Progenitor cell of endocrine pancreas (in vitro differentiated cells): ENCODE measurements around the gene EVA1C. TPM values are rescaled to one million over a fixed set of nuclear protein-coding genes. Genes with fewer than 3 reads are reported as not detected.

Source experiments
- DNase-seq: peaks from one replicate; pipeline ENCODE4 v3.0.0; 2021; ENCODE audit warnings: low spot score; ENCODE audit not compliant: unreplicated experiment
- H3K27ac Mint-ChIP-seq: 2 replicates; pipeline ENCODE4 v1.8.0; 2021; ENCODE audit warnings: mild to moderate bottlenecking, moderate library complexity, mixed read lengths
- H3K27me3 Mint-ChIP-seq: 2 replicates; pipeline ENCODE4 v1.8.0; 2021; ENCODE audit warnings: mixed read lengths
- H3K36me3 Mint-ChIP-seq: 2 replicates; pipeline ENCODE4 v1.8.0; 2022; ENCODE audit warnings: mixed read lengths; ENCODE audit not compliant: insufficient read depth
- H3K4me1 Mint-ChIP-seq: 2 replicates; pipeline ENCODE4 v1.8.0; 2021; ENCODE audit warnings: low read depth, mixed read lengths
- H3K4me3 Mint-ChIP-seq: 2 replicates; pipeline ENCODE4 v1.8.0; 2021; ENCODE audit warnings: low read depth, mild to moderate bottlenecking, moderate library complexity, mixed read lengths
- H3K9me3 Mint-ChIP-seq: 2 replicates; pipeline ENCODE4 v1.8.0; 2021; ENCODE audit warnings: low read depth, mixed read lengths
- total RNA-seq: library from RNA; stranded (reverse); gene quantifications from 2 replicates; pipeline ENCODE4 v1.2.1, GENCODE V29; 2021
- TF ChIP-seq, protein P1 (sequence below): fragments of 200-600 bp; sonication (generic); IDR thresholded peaks from one replicate; pipeline ENCODE4 v1.5.0; 2021; ENCODE audit warnings: antibody characterized with exemption, mild to moderate bottlenecking; ENCODE audit not compliant: unreplicated experiment

Gene EVA1C
- total RNA-seq, 1 donor from 2014 or later: not detected

- Mint-ChIP-seq H3K9me3 (no peaks in the 10 kb centered on the region), H3K36me3 (no peaks in the 10 kb centered on the region)
- TF ChIP-seq, protein P1, sequence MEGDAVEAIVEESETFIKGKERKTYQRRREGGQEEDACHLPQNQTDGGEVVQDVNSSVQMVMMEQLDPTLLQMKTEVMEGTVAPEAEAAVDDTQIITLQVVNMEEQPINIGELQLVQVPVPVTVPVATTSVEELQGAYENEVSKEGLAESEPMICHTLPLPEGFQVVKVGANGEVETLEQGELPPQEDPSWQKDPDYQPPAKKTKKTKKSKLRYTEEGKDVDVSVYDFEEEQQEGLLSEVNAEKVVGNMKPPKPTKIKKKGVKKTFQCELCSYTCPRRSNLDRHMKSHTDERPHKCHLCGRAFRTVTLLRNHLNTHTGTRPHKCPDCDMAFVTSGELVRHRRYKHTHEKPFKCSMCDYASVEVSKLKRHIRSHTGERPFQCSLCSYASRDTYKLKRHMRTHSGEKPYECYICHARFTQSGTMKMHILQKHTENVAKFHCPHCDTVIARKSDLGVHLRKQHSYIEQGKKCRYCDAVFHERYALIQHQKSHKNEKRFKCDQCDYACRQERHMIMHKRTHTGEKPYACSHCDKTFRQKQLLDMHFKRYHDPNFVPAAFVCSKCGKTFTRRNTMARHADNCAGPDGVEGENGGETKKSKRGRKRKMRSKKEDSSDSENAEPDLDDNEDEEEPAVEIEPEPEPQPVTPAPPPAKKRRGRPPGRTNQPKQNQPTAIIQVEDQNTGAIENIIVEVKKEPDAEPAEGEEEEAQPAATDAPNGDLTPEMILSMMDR: no peak
Measured at GRCh38 chr21:32452641-32453040, 40.1 kb downstream of the EVA1C start.

GRCh38 chr21:32455548-32455947 lies 43.0 kb downstream of the EVA1C start:
- Mint-ChIP-seq H3K27me3 (peaks cover 2% of the 10 kb centered on the region), H3K4me1 (no peaks in the 10 kb centered on the region), H3K36me3 (no peaks in the 10 kb centered on the region), H3K9me3 (no peaks in the 10 kb centered on the region), H3K4me3 (no peak overlapping the region), H3K27ac (no peak overlapping the region)
- TF ChIP-seq, protein P1: no peak
- no peak for DNase-seq

More at GRCh38 chr21:32452641-32453040, 40.1 kb downstream of the EVA1C start:
- Mint-ChIP-seq H3K27ac (no peak overlapping the region), H3K27me3 (peaks cover 2% of the 10 kb centered on the region), H3K4me3 (no peak overlapping the region), H3K4me1 (no peaks in the 10 kb centered on the region)
- DNase-seq: no peak

DNA sequence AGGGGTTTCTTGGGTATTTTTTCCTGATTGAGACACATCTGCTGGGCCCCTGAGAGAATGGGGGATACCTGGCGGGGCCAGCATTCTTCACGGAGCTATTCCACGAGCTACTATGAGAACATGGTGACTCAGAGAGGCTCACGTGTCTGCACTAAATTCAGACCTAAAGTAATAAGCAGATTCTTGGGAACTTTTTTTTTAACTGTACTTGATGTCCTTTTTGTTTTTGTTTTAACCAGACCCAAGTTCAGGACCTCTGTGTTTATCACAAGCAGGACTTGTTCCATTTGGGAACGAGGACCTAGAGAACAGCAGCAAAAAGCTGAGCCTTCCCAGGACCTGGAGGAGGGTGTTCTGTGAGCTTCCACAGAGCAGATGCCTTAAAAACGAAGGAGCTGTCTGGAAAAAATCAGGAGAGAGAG lies 44.0 kb downstream of the EVA1C start:
- no peak overlapping the region for H3K4me3 Mint-ChIP-seq
- H3K9me3 Mint-ChIP-seq: no peaks in the 10 kb centered on the region
- TF ChIP-seq, protein P1: no peak
- no peak overlapping the region for H3K27ac Mint-ChIP-seq
- peaks cover 2% of the 10 kb centered on the region for H3K27me3 Mint-ChIP-seq
- no peaks in the 10 kb centered on the region for H3K4me1 Mint-ChIP-seq
- H3K36me3 Mint-ChIP-seq: no peaks in the 10 kb centered on the region
- DNase-seq: no peak

- no peak overlapping the region for H3K4me3 Mint-ChIP-seq
- no peak for DNase-seq
- H3K9me3 Mint-ChIP-seq: no peaks in the 10 kb centered on the region
- H3K27ac Mint-ChIP-seq: no peak overlapping the region
- peaks cover 2% of the 10 kb centered on the region for H3K27me3 Mint-ChIP-seq
- H3K36me3 Mint-ChIP-seq: no peaks in the 10 kb centered on the region
- no peaks in the 10 kb centered on the region for H3K4me1 Mint-ChIP-seq
- TF ChIP-seq, protein P1: no peak
Measured at GRCh38 chr21:32457360-32457840, 44.9 kb downstream of the EVA1C start.

- H3K4me1 Mint-ChIP-seq: no peaks in the 10 kb centered on the region
- H3K36me3 Mint-ChIP-seq: no peaks in the 10 kb centered on the region
- no peak for DNase-seq
- H3K4me3 Mint-ChIP-seq: no peak overlapping the region
- H3K9me3 Mint-ChIP-seq: no peaks in the 10 kb centered on the region
- no peak overlapping the region for H3K27ac Mint-ChIP-seq
- H3K27me3 Mint-ChIP-seq: peaks cover 2% of the 10 kb centered on the region
- TF ChIP-seq, protein P1: no peak
Measured at GRCh38 chr21:32457962-32458361, 45.5 kb downstream of the EVA1C start.
